Midbrain (tissue), 1 donor: ENCODE results near the gene GUCA1A.
"Not testable (repeated sequence)": the region's sequence is repeated elsewhere in the genome, so short reads cannot be mapped to it uniquely, and the experiment has no call there.

ENCODE experiments used
- DNase-seq: peaks from one replicate; lab custom pipeline; 2025; lab: John Stamatoyannopoulos, UW

Gene GUCA1A

DNA sequence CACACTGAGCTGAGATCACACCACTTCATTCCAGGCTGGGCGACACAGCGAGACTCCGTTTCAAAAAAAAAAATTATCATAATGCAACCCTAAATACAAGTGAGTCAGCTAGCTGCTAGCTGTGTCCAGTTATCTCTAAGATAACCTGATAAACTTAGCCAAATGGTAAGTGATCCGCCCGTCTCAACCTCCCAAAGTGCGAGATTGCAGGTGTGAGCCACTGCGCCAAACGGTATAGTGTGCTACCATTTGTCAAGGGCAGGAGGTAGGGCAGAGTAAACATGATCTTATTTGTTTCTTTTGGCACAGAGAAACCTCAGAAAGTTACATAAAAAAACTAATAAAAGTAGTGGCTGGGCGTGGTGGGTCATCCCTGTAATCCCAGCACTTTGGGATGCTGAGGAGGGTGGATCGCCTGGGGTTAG is 26.0 kb upstream of the GUCA1A start:
- no peak for DNase-seq

DNA sequence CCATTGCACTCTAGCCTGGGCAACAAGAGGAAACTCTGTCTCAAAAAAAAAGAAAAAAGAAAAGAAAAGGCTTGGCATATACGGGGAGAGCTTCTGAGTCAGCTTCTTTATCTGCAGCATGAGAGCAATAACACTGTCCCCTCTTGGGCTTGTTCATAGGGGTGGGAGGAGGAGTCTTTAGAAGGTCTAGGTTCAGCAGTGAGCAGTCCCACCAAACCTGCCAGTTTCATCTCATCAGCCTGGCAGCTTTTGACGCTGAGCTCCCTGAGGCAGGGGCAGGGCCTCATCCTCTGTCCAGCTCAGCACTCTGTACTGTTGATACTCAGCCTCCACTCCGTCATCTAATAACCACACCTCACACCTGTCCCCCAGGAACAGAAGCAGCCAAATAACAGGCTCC is 25.1 kb upstream of the GUCA1A start:
- no peak for DNase-seq

DNA sequence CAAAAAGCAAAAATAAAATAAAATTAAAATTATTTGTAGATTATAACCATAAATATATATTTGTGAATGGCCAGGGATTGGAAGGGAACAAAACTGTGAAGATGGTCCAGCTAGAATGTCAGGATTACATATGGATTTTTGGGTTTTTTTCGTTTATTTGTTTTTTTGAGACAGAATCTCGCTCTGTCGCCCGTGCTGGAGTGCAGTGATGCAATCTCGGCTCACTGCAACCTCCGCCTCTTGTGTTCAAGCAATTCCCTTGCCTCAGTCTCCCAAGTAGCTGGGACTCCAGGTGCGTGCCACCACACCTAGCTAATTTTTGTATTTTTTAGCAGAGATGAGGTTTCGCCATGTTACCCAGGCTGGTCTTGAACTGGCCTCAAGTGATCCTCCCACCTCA is 22.9 kb upstream of the GUCA1A start:
- no peak for DNase-seq

DNA sequence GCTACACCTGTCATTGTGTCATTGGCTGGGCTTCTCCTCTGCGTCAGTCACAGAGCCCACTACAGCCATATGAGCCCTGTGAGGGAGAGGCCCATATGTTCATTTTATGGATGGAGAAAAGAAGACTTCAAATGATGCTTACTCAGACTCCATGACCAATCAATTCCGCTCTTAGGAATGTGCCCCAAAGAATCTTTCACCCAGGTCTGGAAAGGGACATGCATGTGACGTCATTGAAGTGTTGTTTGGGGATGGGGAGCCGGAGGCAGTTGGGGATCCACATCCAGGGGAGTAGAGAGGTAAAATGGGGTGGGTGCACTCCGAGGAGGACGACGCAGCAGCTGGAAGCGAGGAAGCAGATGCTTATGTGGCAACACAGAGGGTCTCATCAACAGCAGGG is 21.1 kb upstream of the GUCA1A start:
- DNase-seq, result no peak

DNA sequence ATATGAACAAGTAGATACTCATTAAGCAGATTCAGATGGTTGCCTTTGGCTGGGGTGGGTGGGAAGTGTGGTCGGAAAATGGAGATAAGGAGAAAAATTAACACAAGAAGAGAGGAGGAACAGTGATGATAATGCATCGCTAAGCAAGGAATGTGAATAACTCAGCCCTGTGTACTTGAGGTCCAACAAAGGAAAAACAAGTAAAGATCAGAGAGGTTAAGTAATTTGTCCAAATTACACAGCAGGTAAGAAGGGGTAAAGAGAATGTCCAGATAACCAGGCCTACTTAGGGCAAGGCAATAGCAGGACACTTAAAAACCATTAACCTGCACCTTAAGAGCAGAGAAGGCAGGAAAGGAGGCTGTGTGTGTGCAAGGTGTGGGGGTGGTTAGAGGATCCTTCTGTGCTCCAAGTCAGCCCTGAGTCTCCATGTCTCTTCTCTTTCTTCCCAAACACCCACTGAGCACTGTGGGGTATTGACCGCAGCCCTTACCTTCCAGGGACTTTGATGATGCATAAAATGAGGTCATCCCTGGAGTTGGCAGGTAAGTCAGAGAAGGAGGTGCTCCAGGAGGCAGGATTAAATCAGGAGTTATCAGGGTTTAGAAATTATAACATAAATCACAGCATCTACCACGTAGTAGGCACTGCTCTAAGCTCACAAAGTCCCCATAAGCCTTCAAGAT is 20.5 kb upstream of the GUCA1A start:
- DNase-seq, result not testable (repeated sequence)

DNA sequence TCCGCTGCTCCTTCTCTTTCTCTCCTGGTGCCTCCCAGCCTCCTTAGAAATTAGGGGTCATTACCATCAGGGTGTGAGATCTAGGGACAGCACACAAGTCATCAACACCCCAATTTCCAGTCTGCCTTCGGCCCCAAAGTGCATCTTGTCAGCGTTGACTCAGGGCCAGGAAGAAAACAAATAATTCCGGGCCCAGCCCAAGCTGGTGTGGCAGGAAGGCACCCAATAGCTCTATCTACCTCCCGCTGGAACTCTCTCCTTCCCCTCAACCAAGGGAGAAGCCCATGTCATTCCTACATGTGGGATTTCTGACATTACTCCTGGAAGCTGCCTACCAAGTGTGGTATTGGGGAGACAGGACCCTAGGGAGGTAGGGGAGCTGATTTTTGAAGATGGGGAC is 19.2 kb upstream of the GUCA1A start:
- DNase-seq, result no peak

DNA sequence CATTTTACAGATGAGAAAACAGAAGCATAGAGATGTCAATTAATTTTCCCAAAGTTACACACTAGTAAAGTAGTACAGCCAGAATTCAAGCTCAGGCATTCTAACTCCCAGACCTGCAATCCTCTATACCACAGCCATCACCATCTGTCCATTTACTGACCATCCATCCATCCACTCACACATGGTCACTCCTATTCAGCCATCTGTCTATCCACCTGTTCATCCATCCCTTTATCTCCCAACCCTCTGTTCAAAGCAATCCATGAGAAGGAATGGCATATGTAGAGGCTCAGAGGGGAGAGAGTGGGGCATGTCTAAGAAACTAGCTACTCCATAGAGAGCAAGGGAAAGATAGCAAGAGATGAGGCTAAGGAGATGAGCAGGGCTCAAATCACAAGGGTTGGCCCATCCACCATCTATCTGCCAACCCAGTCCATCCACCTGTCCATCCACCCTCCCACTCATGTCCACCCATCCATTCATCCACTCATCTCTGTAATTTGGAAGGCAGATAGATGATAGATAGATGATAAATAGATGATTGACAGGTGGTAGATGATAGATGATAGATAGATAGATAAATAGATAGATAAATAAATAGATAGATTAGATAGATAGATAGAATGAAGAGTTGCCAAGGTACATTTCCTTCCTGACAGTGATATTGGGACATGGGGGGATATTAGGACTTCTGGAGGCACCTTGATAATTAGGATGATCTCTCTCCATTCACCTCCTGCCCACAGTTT is 18.5 kb upstream of the GUCA1A start:
- DNase-seq, result no peak

DNA sequence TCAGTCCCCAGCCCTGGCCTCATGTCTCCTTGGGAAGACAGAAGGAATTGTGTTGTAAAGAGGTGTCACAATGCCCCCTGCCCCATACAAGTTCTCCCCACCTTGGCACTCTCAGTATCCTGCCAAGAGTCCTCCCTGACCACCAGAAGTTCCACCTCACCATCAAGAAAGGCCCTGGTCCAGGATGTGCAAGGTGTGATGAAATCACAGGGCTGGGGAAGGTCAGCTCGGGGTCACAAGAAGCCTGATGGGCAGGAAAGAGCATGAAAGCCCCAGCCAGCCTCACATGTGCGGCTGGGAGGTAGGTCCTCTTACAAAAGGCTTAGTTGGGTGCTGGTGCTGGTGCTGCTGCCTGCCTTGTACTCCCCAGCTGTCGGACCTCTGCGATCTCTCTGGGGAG is 17.9 kb upstream of the GUCA1A start:
- no peak for DNase-seq

DNA sequence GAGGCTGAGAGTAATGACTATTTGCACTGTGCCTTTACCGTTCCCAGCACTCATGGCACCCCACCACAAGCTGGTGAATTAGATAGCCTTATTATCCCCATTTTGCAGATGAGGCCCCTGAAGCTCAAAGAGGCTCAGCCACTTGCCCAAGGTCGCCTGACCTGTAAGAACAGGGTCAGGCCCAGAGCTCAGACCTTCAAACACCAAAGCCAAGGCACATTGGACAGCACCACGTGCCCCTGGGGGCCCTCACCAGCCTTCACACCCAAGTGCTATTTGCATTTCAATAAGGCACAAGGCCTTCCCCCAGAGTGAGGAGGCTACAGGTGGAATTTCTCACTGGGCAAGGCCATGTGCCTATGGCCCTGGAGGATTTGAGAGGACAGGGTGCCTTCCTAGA is 16.5 kb upstream of the GUCA1A start:
- no peak for DNase-seq

DNA sequence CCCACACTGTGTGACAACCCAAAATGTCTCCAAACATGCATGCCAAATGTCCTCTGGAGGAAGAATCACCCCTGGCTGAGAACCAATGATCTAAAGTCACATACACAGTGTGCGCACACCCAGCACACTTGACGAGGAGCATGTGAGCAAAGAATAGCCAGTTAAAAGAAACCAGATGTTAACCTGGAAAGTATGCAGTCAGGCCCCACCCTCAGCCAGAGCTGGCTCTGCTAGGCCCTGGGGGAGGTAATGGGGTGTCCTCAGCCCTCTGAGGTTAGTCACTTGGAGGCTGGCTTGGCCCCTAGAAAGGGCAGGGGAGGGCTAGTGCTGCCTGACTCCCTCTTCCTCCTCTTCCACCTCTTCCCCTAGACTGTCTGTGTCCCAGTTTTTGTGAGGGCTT is 15.2 kb upstream of the GUCA1A start:
- DNase-seq, result no peak

DNA sequence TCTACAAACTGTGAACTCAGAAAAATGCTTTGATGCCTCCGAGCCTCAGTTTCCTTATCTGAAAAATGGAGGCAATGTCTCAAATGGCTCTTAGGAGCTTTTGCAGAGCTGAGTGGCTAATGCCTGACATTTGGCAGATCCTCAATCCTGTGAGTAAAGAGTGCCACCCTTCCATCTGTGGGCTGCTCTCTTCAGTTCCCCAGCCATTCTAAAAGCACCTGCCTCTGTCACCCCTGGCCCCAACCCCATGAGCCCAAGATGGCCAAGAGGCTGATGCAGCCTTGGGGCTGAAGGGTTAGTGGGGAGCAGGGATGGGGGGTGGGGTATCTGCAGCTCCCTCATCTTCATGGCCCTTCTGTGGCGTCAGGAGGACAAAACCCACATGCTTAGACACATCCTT is 14.5 kb upstream of the GUCA1A start:
- no peak for DNase-seq

DNA sequence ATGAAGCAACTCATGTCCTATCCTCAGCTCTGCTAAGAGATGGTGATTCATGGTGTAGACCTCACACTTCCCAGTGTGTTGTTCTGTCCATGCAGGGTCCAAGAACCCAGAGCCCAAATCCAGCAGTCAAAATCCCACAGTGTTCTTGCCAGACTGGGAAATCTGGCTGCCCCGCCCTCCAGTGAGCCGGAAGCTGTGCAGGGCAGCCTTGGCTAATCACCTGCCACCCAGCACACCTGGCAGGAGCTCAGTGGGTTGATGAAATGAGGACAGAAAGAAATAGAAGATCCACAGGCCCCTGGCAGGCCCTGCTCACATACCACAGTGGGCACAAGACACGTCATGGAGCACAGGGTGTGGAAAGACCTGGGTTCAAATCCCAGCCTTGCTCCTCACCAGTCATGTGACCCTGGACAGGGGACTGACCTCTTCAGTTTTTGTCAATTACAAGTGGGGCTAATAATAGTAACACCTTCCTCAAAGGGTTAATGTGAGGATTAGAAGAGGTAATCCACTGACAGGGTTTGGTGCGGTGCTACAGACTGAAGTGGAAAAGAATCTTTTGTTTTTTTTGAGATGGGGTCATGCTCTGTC is 13.6 kb upstream of the GUCA1A start:
- DNase-seq, result no peak

DNA sequence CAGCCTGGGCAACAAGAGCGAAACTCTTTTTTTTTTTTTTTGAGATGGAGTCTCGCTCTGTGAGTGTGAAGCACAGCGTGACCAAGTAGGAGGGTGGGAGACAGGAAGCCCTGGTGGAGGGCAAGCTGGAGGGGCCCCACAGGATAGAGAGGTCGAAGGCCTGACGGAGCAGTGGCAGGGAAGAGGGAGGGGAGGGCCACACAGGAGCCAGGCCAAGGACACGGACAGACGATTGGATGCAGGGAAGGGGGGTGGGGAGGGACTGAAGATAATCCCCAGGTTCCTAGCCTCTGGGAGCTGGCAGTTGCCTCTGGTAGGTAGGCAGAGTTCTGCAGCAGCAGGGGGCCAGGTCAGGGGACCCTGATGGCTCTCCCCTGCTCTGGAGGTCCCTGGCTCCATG is 10.8 kb upstream of the GUCA1A start:
- DNase-seq, result no peak

DNA sequence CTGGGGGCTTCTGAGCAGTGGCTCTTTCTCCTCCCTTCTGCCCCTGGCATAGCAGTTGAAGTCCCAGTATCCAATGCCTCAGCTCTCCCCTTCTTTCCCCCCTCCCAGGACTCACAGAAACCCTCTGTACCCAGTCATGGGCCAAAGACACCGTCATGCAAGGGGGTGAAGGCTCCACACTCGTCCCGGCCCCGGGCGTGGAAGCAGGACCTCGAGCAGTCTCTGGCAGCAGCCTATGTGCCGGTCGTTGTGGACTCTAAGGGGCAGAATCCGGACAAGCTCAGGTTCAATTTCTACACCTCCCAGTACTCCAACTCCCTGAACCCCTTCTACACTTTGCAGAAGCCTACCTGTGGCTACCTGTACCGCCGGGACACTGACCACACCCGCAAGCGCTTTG is 10.4 kb upstream of the GUCA1A start:
- no peak for DNase-seq

DNA sequence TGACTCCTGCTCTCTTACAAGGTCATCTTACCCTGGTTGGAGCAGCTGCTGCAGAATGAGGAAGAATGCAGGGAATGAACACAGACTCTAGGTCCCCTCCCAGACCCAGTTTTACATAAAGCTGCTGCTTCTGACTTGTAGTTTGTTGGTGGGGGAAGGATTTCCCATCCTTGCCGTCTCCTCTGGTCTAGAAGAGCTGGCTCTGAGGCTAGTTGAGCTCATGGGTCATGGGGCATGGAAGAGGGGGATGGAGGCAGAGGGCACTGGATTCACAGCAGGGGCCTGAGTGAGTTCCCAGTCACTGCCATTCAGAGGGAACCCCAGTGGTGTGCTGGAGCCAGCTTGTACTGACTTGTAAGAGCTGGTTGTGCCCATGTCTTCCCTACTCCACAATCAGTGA is 9.2 kb upstream of the GUCA1A start:
- DNase-seq, result no peak

DNA sequence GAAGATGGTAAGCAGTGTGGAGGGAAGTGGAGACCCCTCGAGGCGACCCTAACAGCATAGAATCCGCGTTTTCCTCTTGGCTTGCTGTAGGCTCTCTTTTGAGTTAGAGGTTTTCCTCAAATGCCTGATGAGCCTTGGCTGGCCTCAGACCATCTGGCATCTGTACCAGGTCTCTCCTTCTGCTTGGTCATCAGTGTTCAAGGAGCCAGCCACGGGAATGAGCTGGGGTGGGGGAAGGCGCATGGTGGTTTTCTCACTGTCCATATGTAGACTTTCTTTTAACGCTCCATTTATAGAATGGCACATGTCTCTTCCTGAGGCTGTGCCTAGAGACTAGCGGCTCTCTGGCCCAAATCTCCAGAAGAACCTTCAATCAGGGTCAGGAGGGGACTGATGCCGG is 8.1 kb upstream of the GUCA1A start:
- DNase-seq, result no peak

DNA sequence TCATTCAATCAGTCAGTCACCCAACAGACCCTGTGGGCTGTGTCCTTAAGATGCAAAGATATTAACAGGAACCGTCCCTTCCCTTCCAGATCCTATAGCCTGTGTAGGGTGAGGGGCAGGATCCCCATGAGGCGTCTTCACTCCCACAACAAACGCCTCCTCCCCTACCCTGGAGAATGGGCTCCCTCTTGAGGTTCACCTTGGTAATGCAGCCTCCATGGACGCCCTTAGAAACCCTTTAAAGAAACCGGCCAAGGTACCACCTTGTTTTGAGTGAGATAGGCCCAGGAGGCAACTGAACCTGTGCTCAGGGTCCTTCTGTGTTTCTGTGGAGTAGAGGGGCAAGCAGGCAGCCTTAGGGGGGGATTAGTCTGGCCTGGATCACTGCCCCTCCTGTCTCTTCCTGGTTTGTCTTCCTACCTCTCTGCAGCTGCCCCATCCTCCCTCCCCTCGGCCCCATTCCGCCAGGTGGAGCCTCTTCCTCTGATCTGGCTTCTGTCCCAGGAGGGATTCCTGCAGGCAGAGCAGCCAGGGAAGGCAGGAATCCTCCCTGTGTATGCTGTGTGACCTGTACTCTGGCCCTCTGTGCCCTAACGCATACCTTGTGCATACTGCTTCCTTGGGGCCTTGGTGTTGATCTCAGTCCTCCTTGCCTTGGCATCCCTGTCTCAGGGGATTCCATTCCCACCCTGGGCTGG is 6.6 kb upstream of the GUCA1A start:
- peak; percentile 60 for DNase-seq

DNA sequence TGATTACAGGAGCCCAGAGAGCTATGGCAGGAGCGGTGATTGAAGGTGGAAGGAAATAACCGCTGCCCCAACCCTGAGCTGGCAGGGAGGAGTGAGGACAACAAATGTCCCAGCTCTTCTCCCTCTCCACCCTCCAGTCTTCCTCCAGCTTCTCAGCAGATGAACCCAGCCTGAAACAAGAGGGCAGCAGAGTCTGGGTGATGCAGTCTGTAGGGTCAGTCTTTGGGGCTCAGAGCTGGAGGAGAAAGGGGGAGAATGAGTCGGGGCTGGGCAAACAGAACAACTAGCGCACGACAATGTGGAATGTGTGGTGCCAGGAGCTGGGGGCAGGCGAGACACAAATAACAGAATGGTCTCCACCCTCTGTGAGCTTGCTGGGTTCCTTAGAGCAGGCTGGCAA is 4.5 kb upstream of the GUCA1A start:
- DNase-seq, result no peak

DNA sequence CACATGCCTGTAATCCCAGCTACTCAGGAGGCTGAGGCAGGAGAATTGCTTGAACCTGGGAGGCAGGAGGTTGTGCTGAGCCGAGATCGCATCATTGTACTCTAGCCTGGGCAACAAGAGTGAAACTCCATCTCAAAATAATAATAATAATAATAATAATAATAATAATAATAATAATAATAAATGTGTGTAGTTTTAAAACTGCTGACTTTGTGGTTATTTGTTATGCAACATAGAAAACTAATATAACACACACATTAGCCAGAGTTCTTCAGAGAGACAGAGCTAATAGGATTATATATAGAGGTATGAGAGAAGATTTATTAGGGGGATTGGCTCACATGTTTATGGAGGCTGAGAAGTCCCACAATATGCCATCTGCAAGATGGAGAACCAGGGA is 3.4 kb upstream of the GUCA1A start:
- DNase-seq, result not testable (repeated sequence)

DNA sequence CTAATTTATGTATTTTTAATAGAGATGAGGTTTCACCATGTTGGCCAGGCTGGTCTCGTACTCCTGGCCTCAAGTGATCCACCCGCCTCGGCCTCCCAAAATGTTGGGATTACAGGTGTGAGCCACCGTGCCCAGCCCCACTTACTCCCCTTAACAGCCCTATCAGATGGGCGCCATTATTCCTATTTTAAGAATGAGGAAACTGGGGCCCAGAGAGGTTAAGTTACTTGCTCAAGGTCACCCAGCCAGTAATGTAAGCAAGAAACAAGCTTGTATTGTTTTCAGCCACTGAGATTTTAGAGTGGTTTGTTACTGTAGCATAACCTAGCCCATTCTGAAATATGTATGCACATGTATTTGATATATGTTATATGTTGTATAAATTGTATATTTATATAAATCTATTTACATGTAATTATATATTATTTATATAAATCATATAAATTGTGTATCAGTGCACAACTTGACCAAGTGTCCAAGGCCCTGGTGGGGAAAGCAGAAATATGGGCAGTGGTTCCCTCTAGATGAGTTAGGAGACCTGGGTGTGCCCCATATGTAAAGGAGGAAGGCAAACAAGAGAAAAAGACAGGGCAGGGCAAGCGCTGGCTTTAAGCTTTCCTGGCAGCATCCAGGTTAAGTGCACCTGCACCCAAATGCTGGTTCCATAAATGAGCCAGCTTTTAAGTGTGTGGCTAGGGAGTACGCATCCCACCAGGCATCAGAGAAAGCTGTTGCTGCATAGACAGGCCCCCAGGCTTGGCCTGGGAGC is 1.2 kb upstream of the GUCA1A start:
- DNase-seq, result no peak

DNA sequence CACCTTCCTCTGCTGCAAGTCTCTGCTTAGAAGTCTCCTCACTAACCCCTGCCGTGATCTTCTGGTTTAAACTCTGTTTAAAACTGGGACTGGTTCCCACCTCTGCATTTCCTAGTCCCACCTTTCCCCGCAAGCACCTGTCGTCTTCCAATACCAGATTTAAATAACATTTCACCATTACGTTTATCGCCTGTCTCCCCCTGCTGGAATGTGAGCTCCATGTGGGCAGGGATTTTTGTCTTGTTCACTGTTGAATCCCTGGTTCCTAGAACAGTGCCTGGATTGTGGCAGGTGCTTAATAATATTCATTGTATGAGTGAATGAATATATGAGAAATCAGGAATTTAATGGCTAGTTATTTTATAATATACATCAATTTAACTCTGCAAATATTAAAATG is 2.7 kb downstream of the GUCA1A start:
- no peak for DNase-seq

DNA sequence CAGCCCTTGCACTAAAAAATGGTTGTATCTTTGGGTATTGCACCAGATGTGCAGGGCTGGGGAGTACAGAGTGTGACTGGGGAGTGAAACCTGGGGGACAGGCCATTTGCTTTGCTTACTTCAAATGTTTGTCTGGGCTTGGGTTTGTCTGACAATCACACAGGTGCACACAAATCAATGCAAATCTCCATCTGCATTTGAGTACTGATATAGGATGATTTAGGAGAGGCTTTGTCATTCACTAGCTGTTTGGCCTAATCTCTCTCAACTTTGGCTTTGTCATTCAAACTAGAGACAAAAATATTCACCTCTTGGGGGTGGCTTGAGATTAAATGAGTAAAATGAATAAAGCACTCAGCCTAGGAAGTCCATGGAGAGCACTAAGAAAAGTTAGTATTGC is 3.8 kb downstream of the GUCA1A start:
- DNase-seq, result no peak
